ENCODE data around the gene KIAA1328. TPM values are rescaled to one million over a fixed set of nuclear protein-coding genes. Genes with fewer than 3 reads are reported as not detected.
"Not testable (repeated sequence)": the region's sequence is repeated elsewhere in the genome, so short reads cannot be mapped to it uniquely, and the experiment has no call there.

Gene KIAA1328
- total RNA-seq, 1 donor from 2014 or later: 11.5 TPM

GRCh38 chr18:36871801-36872200 lies 42.9 kb downstream of the KIAA1328 start:
- Histone ChIP-seq H3K9ac (no peak overlapping the region), H2AFZ (replicated peaks) (no peak overlapping the region), H4K20me1 (ENCODE audit: low read depth) (no peaks in the 10 kb centered on the region), H3K79me2 (ENCODE audit: low read depth) (no peaks in the 10 kb centered on the region), H3K27ac (no peak overlapping the region), H3K4me2 (no peak overlapping the region), H3K4me1 (no peaks in the 10 kb centered on the region), H3K36me3 (no peaks in the 10 kb centered on the region), H3K9me3 (ENCODE audit: low read depth) (no peaks in the 10 kb centered on the region), H3F3A (ENCODE audit: low read depth) (no peaks in the 10 kb centered on the region), H3K27me3 (no peaks in the 10 kb centered on the region), H3K4me3 (no peak overlapping the region)
- no peaks in the 10 kb centered on the region for H3K27me3 Mint-ChIP-seq (ENCODE audit: insufficient read depth, low read depth)
- H3K27ac Mint-ChIP-seq: no peak overlapping the region
- H3K36me3 Mint-ChIP-seq: peaks cover 25% of the 10 kb centered on the region
- TF ChIP-seq CTCF (IDR thresholded peaks at IDR 0.05): no peak
- no peak for TF ChIP-seq EZH2 (IDR thresholded peaks at IDR 0.05)
- no peak for TF ChIP-seq EZH2phosphoT487 (IDR thresholded peaks at IDR 0.05)
- no peak overlapping the region for H3K4me3 Mint-ChIP-seq
- H3K9me3 Mint-ChIP-seq: peaks cover 21% of the 10 kb centered on the region
- peaks cover 18% of the 10 kb centered on the region for H3K4me1 Mint-ChIP-seq
- DNase-seq (ENCODE audit: low spot score): no peak

GRCh38 chr18:36872329-36872728 lies 43.4 kb downstream of the KIAA1328 start:
- Histone ChIP-seq H3K79me2 (ENCODE audit: low read depth) (no peaks in the 10 kb centered on the region), H3K36me3 (no peaks in the 10 kb centered on the region), H3K27ac (no peak overlapping the region), H2AFZ (replicated peaks) (no peak overlapping the region), H4K20me1 (ENCODE audit: low read depth) (no peaks in the 10 kb centered on the region), H3K9ac (no peak overlapping the region), H3K4me2 (no peak overlapping the region), H3K27me3 (no peaks in the 10 kb centered on the region), H3K9me3 (ENCODE audit: low read depth) (no peaks in the 10 kb centered on the region), H3F3A (ENCODE audit: low read depth) (no peaks in the 10 kb centered on the region), H3K4me1 (no peaks in the 10 kb centered on the region), H3K4me3 (no peak overlapping the region)
- no peak for DNase-seq (ENCODE audit: low spot score)
- TF ChIP-seq CTCF (IDR thresholded peaks at IDR 0.05) (no peak), EZH2phosphoT487 (IDR thresholded peaks at IDR 0.05) (no peak), EZH2 (IDR thresholded peaks at IDR 0.05) (no peak)
- Mint-ChIP-seq H3K9me3 (peaks cover 21% of the 10 kb centered on the region), H3K27me3 (ENCODE audit: insufficient read depth, low read depth) (no peaks in the 10 kb centered on the region), H3K27ac (peak overlapping the region; percentile 68), H3K4me3 (no peak overlapping the region), H3K36me3 (peaks cover 25% of the 10 kb centered on the region), H3K4me1 (peaks cover 18% of the 10 kb centered on the region)

GRCh38 chr18:36873826-36874225 lies 44.9 kb downstream of the KIAA1328 start:
- H3K27me3 Mint-ChIP-seq (ENCODE audit: insufficient read depth, low read depth); H3K36me3 ChIP-seq; H3K27ac ChIP-seq; H3K27ac Mint-ChIP-seq; H3K4me2 ChIP-seq; H3K4me3 ChIP-seq; H4K20me1 ChIP-seq (ENCODE audit: low read depth); H3F3A ChIP-seq (ENCODE audit: low read depth); H3K79me2 ChIP-seq (ENCODE audit: low read depth); H2AFZ ChIP-seq (replicated peaks); H3K4me3 Mint-ChIP-seq; H3K27me3 ChIP-seq; H3K9me3 ChIP-seq (ENCODE audit: low read depth); H3K9ac ChIP-seq; H3K4me1 ChIP-seq; DNase-seq (ENCODE audit: low spot score): not testable (repeated sequence)
- Mint-ChIP-seq H3K9me3 (peaks cover 29% of the 10 kb centered on the region), H3K4me1 (peaks cover 18% of the 10 kb centered on the region), H3K36me3 (peaks cover 30% of the 10 kb centered on the region)

GRCh38 chr18:36879796-36880195 lies 50.9 kb downstream of the KIAA1328 start:
- not testable (repeated sequence) for H3K27me3 Mint-ChIP-seq (ENCODE audit: insufficient read depth, low read depth)
- peaks cover 20% of the 10 kb centered on the region for H3K9me3 Mint-ChIP-seq

More at GRCh38 chr18:36879796-36880195, 50.9 kb downstream of the KIAA1328 start:
- not testable (repeated sequence) for H3K27ac ChIP-seq; H3K4me3 ChIP-seq; H3K27ac Mint-ChIP-seq; H3K4me1 Mint-ChIP-seq; H3K27me3 ChIP-seq; H3K36me3 ChIP-seq; H4K20me1 ChIP-seq (ENCODE audit: low read depth); H3K4me2 ChIP-seq; H3K9ac ChIP-seq; H3F3A ChIP-seq (ENCODE audit: low read depth); DNase-seq (ENCODE audit: low spot score); H3K79me2 ChIP-seq (ENCODE audit: low read depth); H3K4me3 Mint-ChIP-seq; H3K9me3 ChIP-seq (ENCODE audit: low read depth); H3K4me1 ChIP-seq; H2AFZ ChIP-seq (replicated peaks)
- peaks cover 20% of the 10 kb centered on the region for H3K36me3 Mint-ChIP-seq

Measured in neural progenitor cell (in vitro differentiated cells).